C4-2B (cell line): ENCODE results near the gene ADD1.

Source experiments
- H3K27ac ChIP-seq: fragments of 450-650 bp; 2 replicates; pipeline ENCODE4 v1.5.1; 2017
- CTCF ChIP-seq: fragments of 450-650 bp; conservative IDR thresholded peaks from 2 replicates; pipeline ENCODE4 v1.5.1; 2017; ENCODE audit warnings: mild to moderate bottlenecking
- ZFX ChIP-seq: fragments of 450-650 bp; IDR thresholded peaks from 2 replicates; pipeline ENCODE4 v1.6.1; 2017

The ADD1 gene

GRCh38 chr4:2802618-2803531 lies 40.8 kb upstream of the ADD1 start:
- no peak overlapping the region for H3K27ac ChIP-seq
- no peak for TF ChIP-seq CTCF
- no peak for TF ChIP-seq ZFX

- no peak overlapping the region for H3K27ac ChIP-seq
- TF ChIP-seq ZFX (no peak), CTCF (no peak)
These were observed 39.8 kb upstream of the ADD1 start for GRCh38 chr4:2803624-2804448.

- no peak for TF ChIP-seq CTCF
- TF ChIP-seq ZFX, result no peak
- H3K27ac ChIP-seq, result no peak overlapping the region
These were observed 39.1 kb upstream of the ADD1 start for GRCh38 chr4:2804449-2804972.

- no peak for TF ChIP-seq CTCF
- TF ChIP-seq ZFX, result no peak
- peak overlapping the region; percentile 54 for H3K27ac ChIP-seq
These were observed 38.6 kb upstream of the ADD1 start for GRCh38 chr4:2804973-2805501.

- TF ChIP-seq CTCF (no peak), ZFX (no peak)
- peak overlapping the region; percentile 54 for H3K27ac ChIP-seq
These were observed 37.8 kb upstream of the ADD1 start for GRCh38 chr4:2805712-2806389.

GRCh38 chr4:2806390-2807355 lies 37.0 kb upstream of the ADD1 start:
- H3K27ac ChIP-seq, result peak overlapping the region; percentile 54
- TF ChIP-seq CTCF (no peak), ZFX (no peak)
